ENCODE data around the gene RNASE11.

The RNASE11 gene

GRCh38 chr14:20613094-20614037 lies 25.6 kb upstream of the RNASE11 start:
- TF ChIP-seq, protein P1, sequence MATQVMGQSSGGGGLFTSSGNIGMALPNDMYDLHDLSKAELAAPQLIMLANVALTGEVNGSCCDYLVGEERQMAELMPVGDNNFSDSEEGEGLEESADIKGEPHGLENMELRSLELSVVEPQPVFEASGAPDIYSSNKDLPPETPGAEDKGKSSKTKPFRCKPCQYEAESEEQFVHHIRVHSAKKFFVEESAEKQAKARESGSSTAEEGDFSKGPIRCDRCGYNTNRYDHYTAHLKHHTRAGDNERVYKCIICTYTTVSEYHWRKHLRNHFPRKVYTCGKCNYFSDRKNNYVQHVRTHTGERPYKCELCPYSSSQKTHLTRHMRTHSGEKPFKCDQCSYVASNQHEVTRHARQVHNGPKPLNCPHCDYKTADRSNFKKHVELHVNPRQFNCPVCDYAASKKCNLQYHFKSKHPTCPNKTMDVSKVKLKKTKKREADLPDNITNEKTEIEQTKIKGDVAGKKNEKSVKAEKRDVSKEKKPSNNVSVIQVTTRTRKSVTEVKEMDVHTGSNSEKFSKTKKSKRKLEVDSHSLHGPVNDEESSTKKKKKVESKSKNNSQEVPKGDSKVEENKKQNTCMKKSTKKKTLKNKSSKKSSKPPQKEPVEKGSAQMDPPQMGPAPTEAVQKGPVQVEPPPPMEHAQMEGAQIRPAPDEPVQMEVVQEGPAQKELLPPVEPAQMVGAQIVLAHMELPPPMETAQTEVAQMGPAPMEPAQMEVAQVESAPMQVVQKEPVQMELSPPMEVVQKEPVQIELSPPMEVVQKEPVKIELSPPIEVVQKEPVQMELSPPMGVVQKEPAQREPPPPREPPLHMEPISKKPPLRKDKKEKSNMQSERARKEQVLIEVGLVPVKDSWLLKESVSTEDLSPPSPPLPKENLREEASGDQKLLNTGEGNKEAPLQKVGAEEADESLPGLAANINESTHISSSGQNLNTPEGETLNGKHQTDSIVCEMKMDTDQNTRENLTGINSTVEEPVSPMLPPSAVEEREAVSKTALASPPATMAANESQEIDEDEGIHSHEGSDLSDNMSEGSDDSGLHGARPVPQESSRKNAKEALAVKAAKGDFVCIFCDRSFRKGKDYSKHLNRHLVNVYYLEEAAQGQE (IDR thresholded peaks at IDR 0.05; ENCODE audit: insufficient read depth in 1 of 2, low read depth in 2 of 2, low read length in 2 of 2): no peak
- TF ChIP-seq SIN3A (IDR thresholded peaks at IDR 0.05; ENCODE audit: borderline replicate concordance, insufficient read depth, low read length) (no peak), FOXP2 (optimal IDR thresholded peaks at IDR 0.05; ENCODE audit: borderline replicate concordance, extremely low read depth, extremely low read length, insufficient read depth) (peak; percentile 20), TAF1 (IDR thresholded peaks at IDR 0.05; ENCODE audit: borderline replicate concordance, insufficient read depth, low read length) (no peak)

DNA sequence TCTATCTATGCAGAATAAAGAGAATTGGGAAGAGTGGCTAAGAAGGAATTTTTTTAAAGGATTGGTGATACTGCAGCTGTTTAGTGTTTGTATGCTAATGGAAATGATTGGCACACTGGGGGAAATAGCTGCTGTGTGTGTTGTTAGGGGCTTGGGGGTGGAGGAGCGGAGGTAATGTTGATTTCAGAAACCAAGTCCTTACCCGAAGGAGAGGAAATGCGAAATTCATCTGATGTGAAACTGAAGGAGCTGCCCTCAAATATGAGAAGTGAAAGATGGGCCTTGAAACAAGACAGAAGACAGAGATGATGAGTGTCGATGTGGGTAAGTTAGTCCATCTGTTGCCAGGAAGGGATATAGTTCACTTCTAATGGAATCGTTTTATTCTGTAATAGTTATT lies 24.6 kb upstream of the RNASE11 start:
- TF ChIP-seq SIN3A (IDR thresholded peaks at IDR 0.05; ENCODE audit: borderline replicate concordance, insufficient read depth, low read length): no peak
- TF ChIP-seq FOXP2 (optimal IDR thresholded peaks at IDR 0.05; ENCODE audit: borderline replicate concordance, extremely low read depth, extremely low read length, insufficient read depth): no peak
- no peak for TF ChIP-seq POLR2AphosphoS5 (IDR thresholded peaks at IDR 0.05; ENCODE audit: low read depth, low read length)
- TF ChIP-seq, protein P1 (IDR thresholded peaks at IDR 0.05; ENCODE audit: insufficient read depth in 1 of 2, low read depth in 2 of 2, low read length in 2 of 2): no peak
- TF ChIP-seq TAF1 (IDR thresholded peaks at IDR 0.05; ENCODE audit: borderline replicate concordance, insufficient read depth, low read length): no peak

GRCh38 chr14:20611277-20611676 lies 23.5 kb upstream of the RNASE11 start:
- TF ChIP-seq POLR2AphosphoS5 (IDR thresholded peaks at IDR 0.05; ENCODE audit: low read depth, low read length): no peak
- TF ChIP-seq, protein P1 (IDR thresholded peaks at IDR 0.05; ENCODE audit: insufficient read depth in 1 of 2, low read depth in 2 of 2, low read length in 2 of 2): no peak
- TF ChIP-seq FOXP2 (optimal IDR thresholded peaks at IDR 0.05; ENCODE audit: borderline replicate concordance, extremely low read depth, extremely low read length, insufficient read depth): no peak
- TF ChIP-seq SIN3A (IDR thresholded peaks at IDR 0.05; ENCODE audit: borderline replicate concordance, insufficient read depth, low read length): no peak
- no peak for TF ChIP-seq TAF1 (IDR thresholded peaks at IDR 0.05; ENCODE audit: borderline replicate concordance, insufficient read depth, low read length)

DNA sequence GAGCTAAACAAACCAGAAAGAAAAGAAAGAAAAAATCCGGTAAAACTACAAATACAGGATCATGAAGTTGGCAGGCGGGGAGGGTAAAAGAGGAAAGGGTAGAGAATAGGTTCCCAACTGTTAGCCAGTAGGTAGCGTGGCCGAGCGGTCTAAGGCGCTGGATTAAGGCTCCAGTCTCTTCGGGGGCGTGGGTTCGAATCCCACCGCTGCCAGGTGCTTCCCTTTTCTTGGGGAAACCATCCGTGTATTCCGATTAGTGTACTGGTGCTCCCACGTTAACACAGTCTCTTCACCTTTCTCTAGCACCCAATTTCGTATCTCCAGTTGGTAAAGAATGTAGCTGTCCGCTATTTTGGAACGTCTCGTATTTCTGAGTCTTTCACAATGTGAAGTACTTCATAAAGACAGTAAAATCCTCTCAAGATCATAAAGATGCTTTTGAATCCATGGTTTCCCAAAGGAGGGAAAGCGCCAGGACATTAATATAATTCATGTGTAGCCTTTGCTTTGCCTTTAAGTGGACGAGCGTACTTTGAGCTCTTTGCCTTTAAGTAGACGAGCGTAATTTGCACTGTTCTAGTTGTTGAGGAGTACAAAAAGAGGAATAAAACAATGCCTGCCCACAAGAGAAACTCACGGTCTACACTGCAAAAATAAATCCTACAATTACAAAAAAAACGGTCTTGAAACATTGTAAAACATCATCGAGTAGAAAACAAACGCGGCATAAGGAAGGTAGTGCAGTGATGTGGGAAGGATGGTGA lies 22.4 kb upstream of the RNASE11 start:
- TF ChIP-seq, protein P1 (IDR thresholded peaks at IDR 0.05; ENCODE audit: insufficient read depth in 1 of 2, low read depth in 2 of 2, low read length in 2 of 2): no peak
- TF ChIP-seq FOXP2 (optimal IDR thresholded peaks at IDR 0.05; ENCODE audit: borderline replicate concordance, extremely low read depth, extremely low read length, insufficient read depth) (no peak), SIN3A (IDR thresholded peaks at IDR 0.05; ENCODE audit: borderline replicate concordance, insufficient read depth, low read length) (no peak), POLR2AphosphoS5 (IDR thresholded peaks at IDR 0.05; ENCODE audit: low read depth, low read length) (no peak), TAF1 (IDR thresholded peaks at IDR 0.05; ENCODE audit: borderline replicate concordance, insufficient read depth, low read length) (no peak)

Data from PFSK-1 (cell line).